ENCODE results near the gene CRTC3.

CRTC3 gene

DNA sequence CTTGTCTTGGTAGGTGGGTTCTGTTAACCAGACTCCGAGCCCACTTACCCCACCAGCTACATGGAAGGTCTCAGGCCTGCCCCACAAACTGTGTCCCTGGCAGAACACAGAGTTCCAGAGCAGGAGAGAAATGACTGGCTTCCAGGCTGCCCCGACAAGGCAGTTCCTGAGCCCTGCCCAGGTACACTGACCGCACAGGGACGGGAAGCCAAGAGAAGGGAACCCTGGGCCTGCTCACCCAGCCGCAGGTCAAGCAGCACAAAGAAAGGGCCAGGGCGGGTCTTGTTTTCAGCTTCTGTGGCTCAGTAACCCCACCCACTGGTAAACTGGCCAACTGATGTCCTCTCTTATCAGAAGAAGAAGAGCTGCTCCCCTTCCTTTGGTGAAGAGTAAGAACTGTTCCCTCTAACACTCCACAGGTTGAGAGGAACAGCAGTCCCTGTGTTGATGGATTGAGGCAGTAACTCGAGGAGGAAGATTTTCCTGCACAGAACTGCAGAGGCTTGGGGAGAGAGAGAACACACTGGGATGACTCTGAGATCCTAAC lies 68.4 kb downstream of the CRTC3 start:
- peaks cover 3% of the 10 kb centered on the region for H3K36me3 ChIP-seq (ENCODE audit: insufficient read depth, insufficient read length, low read length)
- H3K4me1 ChIP-seq (ENCODE audit: insufficient read depth, insufficient read length), result no peaks in the 10 kb centered on the region
- no peaks in the 10 kb centered on the region for H3K9me3 ChIP-seq (ENCODE audit: insufficient read depth, low read length)
- no peak overlapping the region for H3K4me3 ChIP-seq (ENCODE audit: insufficient read length, low read depth)
- H3K27me3 ChIP-seq (ENCODE audit: insufficient read depth, insufficient read length), result no peaks in the 10 kb centered on the region
- H3K9ac ChIP-seq (ENCODE audit: insufficient read length, low read depth), result no peak overlapping the region
- no peak for DNase-seq (ENCODE audit: low read depth, low spot score)
- TF ChIP-seq YY1 (IDR thresholded peaks at IDR 0.05; ENCODE audit: insufficient read depth, insufficient read length) (no peak), ZNF274 (IDR thresholded peaks at IDR 0.05; ENCODE audit: low read depth, low read length) (no peak), SUZ12 (IDR thresholded peaks at IDR 0.05; ENCODE audit: extremely low read depth, insufficient read depth, insufficient read length) (no peak)

DNA sequence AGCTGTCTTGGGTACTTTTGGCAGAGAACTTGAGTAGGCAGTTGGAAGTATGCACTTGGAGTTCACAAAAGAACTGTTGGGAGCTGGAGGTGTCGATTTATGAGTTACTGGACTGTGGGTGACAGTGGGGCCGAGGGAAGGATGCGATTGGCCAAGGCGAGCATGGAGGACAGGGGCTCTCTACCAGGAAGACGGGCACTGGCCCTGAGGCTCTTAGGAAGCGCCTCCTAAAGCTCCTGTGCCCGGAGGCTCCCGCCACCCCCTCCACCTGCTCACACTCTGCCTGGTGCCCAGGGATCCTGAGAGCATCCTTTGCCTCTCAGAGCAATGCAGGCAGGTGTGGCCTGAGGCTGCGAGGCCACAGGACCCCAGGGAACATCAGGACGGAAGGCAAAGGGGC lies 69.0 kb downstream of the CRTC3 start:
- Histone ChIP-seq H3K4me3 (ENCODE audit: insufficient read length, low read depth) (no peak overlapping the region), H3K36me3 (ENCODE audit: insufficient read depth, insufficient read length, low read length) (peaks cover 3% of the 10 kb centered on the region), H3K9me3 (ENCODE audit: insufficient read depth, low read length) (no peaks in the 10 kb centered on the region), H3K9ac (ENCODE audit: insufficient read length, low read depth) (no peak overlapping the region), H3K27me3 (ENCODE audit: insufficient read depth, insufficient read length) (no peaks in the 10 kb centered on the region), H3K4me1 (ENCODE audit: insufficient read depth, insufficient read length) (no peaks in the 10 kb centered on the region)
- no peak for TF ChIP-seq ZNF274 (IDR thresholded peaks at IDR 0.05; ENCODE audit: low read depth, low read length)
- TF ChIP-seq SUZ12 (IDR thresholded peaks at IDR 0.05; ENCODE audit: extremely low read depth, insufficient read depth, insufficient read length), result no peak
- no peak for TF ChIP-seq YY1 (IDR thresholded peaks at IDR 0.05; ENCODE audit: insufficient read depth, insufficient read length)
- DNase-seq (ENCODE audit: low read depth, low spot score), result no peak

DNA sequence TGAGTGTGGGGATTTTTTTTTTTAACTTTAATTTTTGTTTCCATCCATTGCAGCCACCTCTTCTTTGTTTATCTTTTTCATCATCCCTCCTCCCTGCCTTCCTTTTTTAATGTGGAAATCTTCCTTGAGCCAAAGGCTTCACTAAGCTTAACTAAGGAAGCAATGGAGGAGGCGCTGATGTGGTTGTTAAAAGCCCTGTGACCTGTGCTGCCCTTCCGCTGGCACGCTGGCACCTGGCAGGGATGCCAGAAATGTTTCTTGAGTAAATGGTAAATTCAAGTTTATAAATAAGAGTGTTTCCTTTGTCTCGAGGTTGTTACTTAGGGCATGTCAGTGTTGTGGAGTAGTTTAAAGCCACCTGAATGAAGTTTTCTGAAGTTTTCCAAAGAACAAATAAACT lies 69.4 kb downstream of the CRTC3 start:
- no peak overlapping the region for H3K9ac ChIP-seq (ENCODE audit: insufficient read length, low read depth)
- peaks cover 3% of the 10 kb centered on the region for H3K36me3 ChIP-seq (ENCODE audit: insufficient read depth, insufficient read length, low read length)
- H3K9me3 ChIP-seq (ENCODE audit: insufficient read depth, low read length), result no peaks in the 10 kb centered on the region
- H3K27me3 ChIP-seq (ENCODE audit: insufficient read depth, insufficient read length), result no peaks in the 10 kb centered on the region
- H3K4me1 ChIP-seq (ENCODE audit: insufficient read depth, insufficient read length), result no peaks in the 10 kb centered on the region
- DNase-seq (ENCODE audit: low read depth, low spot score), result no peak
- TF ChIP-seq YY1 (IDR thresholded peaks at IDR 0.05; ENCODE audit: insufficient read depth, insufficient read length), result no peak
- TF ChIP-seq SUZ12 (IDR thresholded peaks at IDR 0.05; ENCODE audit: extremely low read depth, insufficient read depth, insufficient read length), result no peak
- TF ChIP-seq ZNF274 (IDR thresholded peaks at IDR 0.05; ENCODE audit: low read depth, low read length), result no peak
- no peak overlapping the region for H3K4me3 ChIP-seq (ENCODE audit: insufficient read length, low read depth)

GRCh38 chr15:90599644-90600043 lies 69.9 kb downstream of the CRTC3 start:
- no peak overlapping the region for H3K9ac ChIP-seq (ENCODE audit: insufficient read length, low read depth)
- H3K4me1 ChIP-seq (ENCODE audit: insufficient read depth, insufficient read length), result no peaks in the 10 kb centered on the region
- H3K4me3 ChIP-seq (ENCODE audit: insufficient read length, low read depth), result no peak overlapping the region
- no peak for TF ChIP-seq SUZ12 (IDR thresholded peaks at IDR 0.05; ENCODE audit: extremely low read depth, insufficient read depth, insufficient read length)
- no peak for TF ChIP-seq ZNF274 (IDR thresholded peaks at IDR 0.05; ENCODE audit: low read depth, low read length)
- TF ChIP-seq YY1 (IDR thresholded peaks at IDR 0.05; ENCODE audit: insufficient read depth, insufficient read length), result no peak
- H3K9me3 ChIP-seq (ENCODE audit: insufficient read depth, low read length), result no peaks in the 10 kb centered on the region
- DNase-seq (ENCODE audit: low read depth, low spot score), result no peak
- peaks cover 3% of the 10 kb centered on the region for H3K36me3 ChIP-seq (ENCODE audit: insufficient read depth, insufficient read length, low read length)
- no peaks in the 10 kb centered on the region for H3K27me3 ChIP-seq (ENCODE audit: insufficient read depth, insufficient read length)

GRCh38 chr15:90600954-90601353 lies 71.2 kb downstream of the CRTC3 start:
- H3K4me3 ChIP-seq (ENCODE audit: insufficient read length, low read depth), result no peak overlapping the region
- no peak overlapping the region for H3K9ac ChIP-seq (ENCODE audit: insufficient read length, low read depth)
- H3K27me3 ChIP-seq (ENCODE audit: insufficient read depth, insufficient read length), result no peaks in the 10 kb centered on the region
- no peaks in the 10 kb centered on the region for H3K4me1 ChIP-seq (ENCODE audit: insufficient read depth, insufficient read length)
- H3K9me3 ChIP-seq (ENCODE audit: insufficient read depth, low read length), result no peaks in the 10 kb centered on the region
- TF ChIP-seq ZNF274 (IDR thresholded peaks at IDR 0.05; ENCODE audit: low read depth, low read length), result no peak
- no peak for TF ChIP-seq YY1 (IDR thresholded peaks at IDR 0.05; ENCODE audit: insufficient read depth, insufficient read length)
- no peak for TF ChIP-seq SUZ12 (IDR thresholded peaks at IDR 0.05; ENCODE audit: extremely low read depth, insufficient read depth, insufficient read length)
- no peak for DNase-seq (ENCODE audit: low read depth, low spot score)
- peaks cover under 1% of the 10 kb centered on the region for H3K36me3 ChIP-seq (ENCODE audit: insufficient read depth, insufficient read length, low read length)

- DNase-seq (ENCODE audit: low read depth, low spot score), result no peak
- peaks cover 8% of the 10 kb centered on the region for H3K36me3 ChIP-seq (ENCODE audit: insufficient read depth, insufficient read length, low read length)
Observed at GRCh38 chr15:90603893-90604292, 74.2 kb downstream of the CRTC3 start.

DNA sequence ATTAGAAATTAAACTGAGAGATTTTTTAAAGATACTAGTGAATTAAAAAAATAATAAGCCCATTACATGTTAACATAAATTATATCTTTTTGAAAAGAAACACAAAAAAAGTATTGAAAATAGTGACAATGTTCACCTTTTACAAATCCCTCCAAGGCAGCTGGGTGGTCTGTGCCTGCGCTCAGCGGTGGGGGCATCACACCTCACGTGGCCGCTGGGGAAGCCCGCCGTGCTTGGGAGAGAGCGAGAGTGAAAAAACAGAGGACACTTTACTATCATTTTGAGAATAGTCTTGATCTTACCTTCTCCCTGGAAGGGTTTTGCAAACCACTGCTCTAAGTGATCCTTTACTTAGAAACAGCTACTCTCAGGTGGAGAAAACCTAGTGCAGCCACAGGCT lies 76.9 kb downstream of the CRTC3 start:
- Histone ChIP-seq H3K4me1 (ENCODE audit: insufficient read depth, insufficient read length) (peaks cover 22% of the 10 kb centered on the region), H3K4me3 (ENCODE audit: insufficient read length, low read depth) (no peak overlapping the region)

More at GRCh38 chr15:90603893-90604292, 74.2 kb downstream of the CRTC3 start:
- H3K9ac ChIP-seq (ENCODE audit: insufficient read length, low read depth), result no peak overlapping the region
- TF ChIP-seq YY1 (IDR thresholded peaks at IDR 0.05; ENCODE audit: insufficient read depth, insufficient read length) (no peak), SUZ12 (IDR thresholded peaks at IDR 0.05; ENCODE audit: extremely low read depth, insufficient read depth, insufficient read length) (no peak), ZNF274 (IDR thresholded peaks at IDR 0.05; ENCODE audit: low read depth, low read length) (no peak)
- no peaks in the 10 kb centered on the region for H3K27me3 ChIP-seq (ENCODE audit: insufficient read depth, insufficient read length)
- H3K4me1 ChIP-seq (ENCODE audit: insufficient read depth, insufficient read length), result peaks cover 11% of the 10 kb centered on the region
- no peaks in the 10 kb centered on the region for H3K9me3 ChIP-seq (ENCODE audit: insufficient read depth, low read length)
- H3K4me3 ChIP-seq (ENCODE audit: insufficient read length, low read depth), result no peak overlapping the region

More for the DNA sequence above, 76.9 kb downstream of the CRTC3 start:
- Histone ChIP-seq H3K9ac (ENCODE audit: insufficient read length, low read depth) (no peak overlapping the region), H3K36me3 (ENCODE audit: insufficient read depth, insufficient read length, low read length) (peaks cover 8% of the 10 kb centered on the region), H3K27me3 (ENCODE audit: insufficient read depth, insufficient read length) (no peaks in the 10 kb centered on the region), H3K9me3 (ENCODE audit: insufficient read depth, low read length) (no peaks in the 10 kb centered on the region)
- no peak for DNase-seq (ENCODE audit: low read depth, low spot score)
- TF ChIP-seq SUZ12 (IDR thresholded peaks at IDR 0.05; ENCODE audit: extremely low read depth, insufficient read depth, insufficient read length) (no peak), YY1 (IDR thresholded peaks at IDR 0.05; ENCODE audit: insufficient read depth, insufficient read length) (no peak)

All from NT2/D1 (cell line).